GM18519 (cell line): ENCODE measurements around the gene ASH1L.

Source experiments
- ATAC-seq: cut with Tn5 transposase; IDR thresholded peaks from one replicate; pipeline ENCODE4 v1.9.1; 2021; ENCODE audit warnings: mild to moderate bottlenecking, moderate library complexity; ENCODE audit not compliant: unreplicated experiment, low FRiP score

Gene ASH1L

GRCh38 chr1:155287987-155288543 is 274.5 kb downstream of the ASH1L start:
- no peak for ATAC-seq

DNA sequence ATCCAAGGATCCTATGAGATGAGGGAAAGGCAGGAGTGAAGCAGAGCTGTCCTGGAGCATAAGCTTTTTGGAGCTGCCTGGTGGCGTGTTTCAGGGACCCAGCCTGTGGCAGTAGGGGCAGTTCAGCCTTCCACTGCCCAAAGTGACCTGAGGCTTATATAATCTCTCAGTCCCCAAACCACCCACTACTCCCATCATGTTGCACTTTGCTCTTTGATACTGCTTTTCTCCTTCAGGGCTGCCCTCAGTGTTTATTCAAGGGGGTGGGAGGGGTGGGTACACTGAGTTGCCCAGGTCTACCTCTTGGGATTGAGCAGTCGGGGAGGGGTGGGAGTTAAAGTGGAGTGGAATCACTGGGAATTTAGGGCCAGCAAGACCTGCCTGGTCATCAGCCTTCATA is 276.1 kb downstream of the ASH1L start:
- no peak for ATAC-seq

DNA sequence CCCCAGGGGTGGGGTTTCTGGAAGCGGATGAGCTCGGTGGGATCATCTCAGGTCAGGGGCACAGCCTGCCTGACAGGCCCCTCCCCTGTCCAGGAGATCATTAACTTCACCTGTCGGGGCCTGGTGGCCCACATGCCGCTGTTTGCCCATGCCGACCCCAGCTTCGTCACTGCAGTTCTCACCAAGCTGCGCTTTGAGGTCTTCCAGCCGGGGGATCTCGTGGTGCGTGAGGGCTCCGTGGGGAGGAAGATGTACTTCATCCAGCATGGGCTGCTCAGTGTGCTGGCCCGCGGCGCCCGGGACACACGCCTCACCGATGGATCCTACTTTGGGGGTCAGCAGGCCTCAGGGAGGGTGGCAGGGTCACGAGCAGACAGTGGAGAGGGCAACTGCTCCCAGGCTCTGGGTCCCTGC is 277.0 kb downstream of the ASH1L start:
- no peak for ATAC-seq
